GM12872 (cell line): ENCODE data around the gene PKD1L1.

Source experiments
- TF ChIP-seq, protein P1 (sequence below): IDR thresholded peaks from 3 replicates; pipeline ENCODE4 v1.5.1; 2011; ENCODE audit warnings: low read depth, mild to moderate bottlenecking, low read length, moderate library complexity; ENCODE audit not compliant: insufficient read depth

The PKD1L1 gene

DNA sequence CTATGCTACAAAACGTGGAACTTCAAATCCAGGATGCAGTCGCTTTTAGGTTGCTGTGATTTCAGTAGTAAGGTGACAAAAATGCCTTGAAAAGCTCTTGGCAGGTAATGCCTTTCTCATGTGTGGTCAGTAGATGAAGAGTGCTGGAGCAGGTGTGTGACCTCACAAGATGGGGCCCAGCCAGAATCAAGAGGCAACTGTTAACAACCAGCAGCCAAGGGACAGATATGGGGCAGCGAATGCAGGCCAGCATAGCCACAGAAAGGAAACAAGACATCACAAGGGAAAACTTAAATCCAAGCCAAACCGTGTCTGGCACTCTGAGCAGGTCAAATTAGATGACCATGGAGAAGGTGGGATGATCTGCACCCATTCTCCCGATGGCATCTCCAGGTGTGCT, 18.9 kb upstream of the PKD1L1 start:
- TF ChIP-seq, protein P1, sequence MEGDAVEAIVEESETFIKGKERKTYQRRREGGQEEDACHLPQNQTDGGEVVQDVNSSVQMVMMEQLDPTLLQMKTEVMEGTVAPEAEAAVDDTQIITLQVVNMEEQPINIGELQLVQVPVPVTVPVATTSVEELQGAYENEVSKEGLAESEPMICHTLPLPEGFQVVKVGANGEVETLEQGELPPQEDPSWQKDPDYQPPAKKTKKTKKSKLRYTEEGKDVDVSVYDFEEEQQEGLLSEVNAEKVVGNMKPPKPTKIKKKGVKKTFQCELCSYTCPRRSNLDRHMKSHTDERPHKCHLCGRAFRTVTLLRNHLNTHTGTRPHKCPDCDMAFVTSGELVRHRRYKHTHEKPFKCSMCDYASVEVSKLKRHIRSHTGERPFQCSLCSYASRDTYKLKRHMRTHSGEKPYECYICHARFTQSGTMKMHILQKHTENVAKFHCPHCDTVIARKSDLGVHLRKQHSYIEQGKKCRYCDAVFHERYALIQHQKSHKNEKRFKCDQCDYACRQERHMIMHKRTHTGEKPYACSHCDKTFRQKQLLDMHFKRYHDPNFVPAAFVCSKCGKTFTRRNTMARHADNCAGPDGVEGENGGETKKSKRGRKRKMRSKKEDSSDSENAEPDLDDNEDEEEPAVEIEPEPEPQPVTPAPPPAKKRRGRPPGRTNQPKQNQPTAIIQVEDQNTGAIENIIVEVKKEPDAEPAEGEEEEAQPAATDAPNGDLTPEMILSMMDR = no peak

DNA sequence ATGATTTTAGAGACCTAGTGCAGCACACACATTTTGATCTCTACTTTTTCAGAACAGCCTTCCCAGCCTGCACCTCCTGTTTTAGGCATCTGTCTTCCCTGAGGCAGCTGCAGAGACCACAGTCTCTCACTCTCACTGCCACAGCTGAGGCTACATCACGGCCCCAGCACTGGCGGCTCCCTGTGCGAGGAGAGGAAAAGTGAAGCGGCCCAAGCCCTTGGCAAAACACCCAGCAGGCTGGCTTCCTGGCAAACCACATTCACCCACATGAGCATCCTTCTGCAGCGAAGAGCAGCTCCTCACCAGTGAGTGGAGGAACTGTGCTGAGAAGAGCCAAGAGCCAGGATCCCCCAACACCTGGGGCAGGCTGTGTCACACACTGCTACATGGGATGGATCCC, 17.2 kb upstream of the PKD1L1 start:
- TF ChIP-seq, protein P1 = no peak

DNA sequence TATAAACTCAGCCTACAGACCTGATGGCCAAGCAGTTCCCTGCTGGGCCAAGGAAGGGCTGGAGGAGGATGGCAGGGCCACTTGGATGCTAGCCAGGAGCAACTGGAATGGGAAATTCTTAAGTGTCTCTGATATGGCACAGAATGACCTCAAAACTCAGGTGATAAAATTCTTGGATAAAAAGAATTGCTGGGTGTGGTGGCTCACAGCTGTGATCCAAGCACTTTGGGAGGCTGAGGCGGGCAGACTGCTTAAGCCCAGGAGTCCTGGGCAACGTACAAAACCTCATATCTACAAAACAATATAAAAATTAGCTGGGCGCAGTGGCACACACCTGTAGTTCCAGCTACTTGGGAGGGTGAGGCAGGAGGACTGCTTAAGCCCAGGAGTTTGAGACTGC, 14.0 kb upstream of the PKD1L1 start:
- TF ChIP-seq, protein P1 = no peak

DNA sequence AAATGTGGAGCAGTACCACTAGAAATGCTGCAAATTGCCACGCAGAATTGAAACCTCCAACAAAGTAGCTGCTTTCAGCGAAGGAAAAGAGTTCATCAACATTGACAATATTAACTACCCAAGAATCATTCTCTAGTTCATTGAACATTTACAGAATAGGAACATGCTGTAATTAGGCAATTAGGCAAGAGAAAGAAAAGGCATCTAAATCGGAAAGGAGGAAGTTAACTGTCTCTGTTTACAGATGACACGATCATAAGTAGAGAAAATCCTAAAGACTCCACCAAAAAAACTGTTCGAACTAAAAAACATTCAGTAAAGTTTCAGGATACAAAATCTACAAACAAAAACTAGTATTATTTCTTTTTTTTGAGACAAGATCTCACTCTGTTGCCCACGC, 8.9 kb upstream of the PKD1L1 start:
- TF ChIP-seq, protein P1 = no peak

DNA sequence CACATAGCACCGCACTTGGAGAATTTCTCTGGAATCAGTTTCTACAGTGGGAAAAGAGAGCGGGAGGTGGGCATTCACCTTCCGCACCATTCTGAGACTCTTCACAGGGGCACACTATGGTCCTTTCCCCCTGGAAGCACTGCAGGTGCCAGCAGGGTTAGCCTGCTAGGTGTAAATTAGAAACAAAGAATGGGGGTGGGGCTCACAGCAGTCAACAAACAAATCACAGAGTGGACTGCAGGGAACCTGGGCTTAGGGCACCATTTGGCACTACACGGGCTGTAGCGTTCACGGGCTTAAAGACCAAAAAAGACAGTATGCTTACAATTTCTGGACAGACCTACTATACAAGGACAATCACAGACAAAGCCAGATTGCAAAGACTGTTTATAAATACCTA, 8.0 kb upstream of the PKD1L1 start:
- TF ChIP-seq, protein P1 = no peak

DNA sequence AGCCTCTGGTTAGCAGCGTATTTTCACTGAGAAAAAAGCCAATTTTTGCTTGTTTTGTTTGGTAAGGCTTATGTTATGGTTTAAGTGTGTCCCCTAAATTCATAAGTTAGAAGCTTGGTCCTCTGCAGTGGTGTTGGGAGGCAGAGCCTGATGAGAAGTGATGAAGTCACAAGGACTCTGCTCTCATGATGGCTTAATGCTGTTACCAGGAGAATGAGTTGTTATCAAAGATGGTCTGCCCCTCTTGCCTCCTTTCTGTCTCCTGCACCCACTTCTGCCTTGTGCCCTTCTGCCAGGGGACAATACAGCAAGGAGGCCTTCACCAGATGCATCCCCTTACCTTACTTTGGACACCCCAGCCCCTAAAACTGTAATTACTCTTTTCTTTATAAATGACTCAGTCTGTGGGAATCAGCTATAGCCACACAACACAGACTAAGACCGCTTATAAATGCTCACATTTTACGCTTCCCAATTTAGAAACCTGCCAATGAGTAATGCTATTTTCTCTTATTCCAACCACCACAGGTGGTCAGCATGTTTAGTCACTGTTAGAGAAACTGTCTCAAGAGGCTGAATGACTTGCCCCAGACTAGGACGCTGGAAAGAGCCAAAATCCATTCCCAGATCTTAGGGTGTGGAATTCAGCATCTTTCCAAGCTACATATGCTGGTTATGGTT, 6.1 kb upstream of the PKD1L1 start:
- TF ChIP-seq, protein P1 = no peak

DNA sequence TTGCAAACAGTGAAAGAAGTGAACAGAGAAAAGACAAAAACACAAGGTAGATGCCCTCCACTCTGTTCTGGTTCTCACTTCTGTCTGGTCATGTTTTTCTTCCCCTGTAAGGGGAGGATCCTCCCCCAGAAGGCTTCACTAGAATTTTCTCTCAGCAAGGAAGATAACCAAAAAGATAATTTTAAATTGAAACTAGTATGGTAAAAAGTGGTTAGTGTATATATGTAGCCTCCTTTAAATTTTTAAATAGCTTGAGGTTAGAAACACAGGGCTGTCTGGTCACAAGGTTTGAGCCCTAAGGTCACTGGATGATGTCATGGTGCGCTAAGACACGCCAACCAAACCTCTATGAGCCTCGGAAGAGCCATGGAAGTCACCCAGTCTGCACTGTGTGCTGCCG, 5.6 kb upstream of the PKD1L1 start:
- TF ChIP-seq, protein P1 = no peak
